Measurements from ENCODE around the gene PLPP2.

The PLPP2 gene

DNA sequence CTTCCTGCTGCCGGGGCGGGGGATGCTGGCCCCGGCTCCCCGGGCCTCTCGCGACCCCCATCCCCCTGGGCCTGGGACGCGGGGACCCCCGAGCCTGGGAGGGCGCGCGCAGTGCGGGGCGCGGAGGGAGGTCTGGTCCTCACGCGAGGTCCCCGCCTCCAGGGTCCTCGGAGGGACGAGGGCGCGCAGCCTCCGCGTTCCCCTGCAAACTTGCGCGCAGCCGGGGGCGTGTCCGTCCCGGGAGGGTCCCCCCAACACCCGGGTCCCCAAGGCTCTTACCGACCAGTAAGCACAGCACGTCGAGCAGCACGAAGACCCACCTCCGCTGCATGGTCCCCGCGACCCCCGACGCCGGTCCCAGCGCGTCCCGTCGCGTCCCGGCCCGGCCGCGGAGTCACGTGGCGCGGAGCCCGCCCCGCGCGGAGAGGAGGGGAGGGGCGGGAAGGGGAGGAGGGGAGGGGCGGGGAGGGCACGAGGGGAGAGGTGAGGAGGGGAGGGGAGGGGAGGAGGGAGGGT, at the start of gene PLPP2:
Gene PLPP2, minus strand, starts transcription at position 398 of the 516 bp plus-strand sequence. Its CDS starts 67 bp downstream, at position 331.
- in situ Hi-C loops (cut with HindIII; ENCODE audit: low pct_unique_long_range_greater_than_20kb, low sequenced_read_pairs): no loop called here
- TF ChIP-seq JUND (IDR thresholded peaks at IDR 0.05; ENCODE audit: low read depth): no peak
- peak in 1 of 2 experiments; percentile 79 for DNase-seq (ENCODE audit: low read depth in 1 of 2, low spot score in 1 of 2)

DNA sequence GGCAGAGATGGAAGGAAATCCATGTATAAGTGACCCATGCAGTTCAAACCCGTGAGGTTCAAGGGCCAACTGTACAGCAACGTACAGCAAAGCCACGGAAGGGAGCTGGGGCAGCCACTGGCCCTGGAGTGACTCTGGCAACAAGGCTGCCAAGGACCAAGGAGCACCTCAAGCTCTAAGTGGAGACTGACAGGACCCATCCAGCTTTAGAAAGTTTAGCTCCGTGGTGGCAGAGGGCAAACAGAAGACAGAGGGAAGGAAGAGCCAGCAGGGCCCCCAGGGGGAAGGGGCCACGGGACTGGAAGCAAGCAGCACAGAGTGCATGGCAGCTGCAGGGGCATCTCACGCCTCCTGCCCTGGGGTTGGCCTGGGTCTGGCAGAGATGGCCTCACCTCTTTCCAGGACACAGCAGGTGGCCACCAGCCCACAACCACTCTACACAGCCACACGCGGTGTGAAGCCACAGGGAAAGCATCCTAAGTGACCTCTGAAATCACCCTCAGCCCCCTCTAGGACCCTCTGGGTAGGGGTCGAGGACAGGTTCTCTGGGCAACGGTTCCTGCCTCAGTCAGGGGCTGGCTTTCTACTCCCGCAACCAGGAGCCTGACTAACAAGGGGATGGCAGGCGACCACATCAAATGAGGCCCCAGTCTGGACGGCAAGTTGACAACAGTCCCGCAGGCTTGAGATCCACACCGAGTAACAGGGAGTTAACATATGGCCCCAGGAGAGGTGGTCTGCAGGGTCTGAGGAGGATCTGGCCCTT, 49.6 kb upstream of the PLPP2 start:
- no peak for DNase-seq (ENCODE audit: low read depth in 1 of 2, low spot score in 1 of 2)
- TF ChIP-seq JUND (IDR thresholded peaks at IDR 0.05; ENCODE audit: low read depth): no peak
- in situ Hi-C loops (cut with HindIII; ENCODE audit: low pct_unique_long_range_greater_than_20kb, low sequenced_read_pairs): no loop called here

DNA sequence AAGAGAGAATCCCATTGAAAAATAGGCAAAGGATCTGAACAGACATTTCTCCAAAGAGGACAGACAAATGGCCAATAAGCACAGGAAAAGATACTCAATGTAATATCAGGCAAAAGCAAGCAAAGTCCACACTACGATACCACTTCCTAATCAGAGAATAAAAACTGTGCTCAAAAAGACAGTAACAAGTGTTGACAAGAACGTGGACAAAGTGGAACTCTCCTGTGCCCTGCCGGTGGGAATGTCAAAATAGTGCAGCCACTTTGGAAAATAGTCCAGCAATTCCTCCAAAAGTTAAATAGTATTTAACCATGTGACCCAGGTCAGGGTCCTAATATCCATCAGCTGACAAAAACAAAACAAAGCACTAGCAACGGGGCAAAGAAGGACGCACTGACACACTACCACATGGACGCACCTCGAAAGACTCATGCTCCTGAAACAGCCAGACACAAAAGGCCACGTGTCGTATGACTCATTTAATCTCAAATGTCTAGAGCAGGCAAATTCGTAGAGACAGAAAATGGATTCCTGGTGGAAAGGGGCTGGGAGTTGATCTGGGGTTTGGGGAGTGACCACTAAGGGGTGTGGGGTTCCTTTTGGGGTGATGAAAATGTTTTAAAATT, 48.2 kb upstream of the PLPP2 start:
- in situ Hi-C loops (cut with HindIII; ENCODE audit: low pct_unique_long_range_greater_than_20kb, low sequenced_read_pairs): no loop called here
- no peak for DNase-seq (ENCODE audit: low read depth in 1 of 2, low spot score in 1 of 2)
- TF ChIP-seq JUND (IDR thresholded peaks at IDR 0.05; ENCODE audit: low read depth): no peak

DNA sequence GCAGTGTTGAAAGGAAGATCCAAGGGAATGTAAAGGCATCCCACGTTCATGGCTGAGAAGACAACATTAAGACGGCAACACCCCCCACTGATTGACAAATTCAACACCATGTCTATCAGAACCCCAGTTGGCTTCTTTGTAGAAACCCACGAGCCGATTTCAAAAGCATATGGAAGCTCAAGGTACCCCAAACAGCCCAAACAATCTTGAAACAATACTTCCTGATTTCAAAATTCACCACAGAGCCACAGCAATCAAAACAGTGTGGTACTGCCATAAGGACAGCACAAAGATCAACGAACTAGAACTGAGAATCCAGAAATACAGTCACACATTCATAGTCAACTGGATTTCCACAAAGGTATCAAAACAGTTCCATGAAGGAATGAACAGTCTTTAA, 47.2 kb upstream of the PLPP2 start:
- TF ChIP-seq JUND (IDR thresholded peaks at IDR 0.05; ENCODE audit: low read depth): no peak
- in situ Hi-C loops (cut with HindIII; ENCODE audit: low pct_unique_long_range_greater_than_20kb, low sequenced_read_pairs): no loop called here
- DNase-seq (ENCODE audit: low read depth in 1 of 2, low spot score in 1 of 2): no peak

DNA sequence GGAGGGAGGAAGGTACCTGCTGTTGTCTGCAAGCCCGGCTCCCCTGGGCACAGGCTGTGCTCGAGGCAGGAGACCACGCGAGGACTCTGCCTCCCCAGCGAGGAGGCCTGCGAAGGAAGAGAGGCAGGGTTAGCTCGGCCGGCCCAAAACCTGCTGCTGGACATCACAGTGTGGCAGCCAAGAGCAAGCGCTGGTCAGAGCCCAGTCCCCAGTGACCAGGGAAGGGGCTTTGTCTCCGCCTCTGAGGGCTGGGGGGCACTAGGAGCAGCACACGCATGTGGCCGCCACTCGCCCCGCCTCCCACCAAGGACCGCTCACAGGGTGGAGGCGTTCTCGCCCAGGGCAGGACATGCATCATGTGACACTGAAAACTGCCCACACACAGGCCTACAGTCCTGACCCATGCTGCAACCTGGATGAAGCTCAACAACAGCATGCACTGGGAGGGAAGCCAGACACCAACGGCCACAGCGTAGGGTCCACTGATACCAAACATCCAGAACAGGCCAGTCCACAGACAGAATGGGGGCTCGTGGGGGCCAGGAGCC, 44.9 kb upstream of the PLPP2 start:
- in situ Hi-C loops (cut with HindIII; ENCODE audit: low pct_unique_long_range_greater_than_20kb, low sequenced_read_pairs): no loop called here
- no peak for TF ChIP-seq JUND (IDR thresholded peaks at IDR 0.05; ENCODE audit: low read depth)
- DNase-seq (ENCODE audit: low read depth in 1 of 2, low spot score in 1 of 2): no peak

DNA sequence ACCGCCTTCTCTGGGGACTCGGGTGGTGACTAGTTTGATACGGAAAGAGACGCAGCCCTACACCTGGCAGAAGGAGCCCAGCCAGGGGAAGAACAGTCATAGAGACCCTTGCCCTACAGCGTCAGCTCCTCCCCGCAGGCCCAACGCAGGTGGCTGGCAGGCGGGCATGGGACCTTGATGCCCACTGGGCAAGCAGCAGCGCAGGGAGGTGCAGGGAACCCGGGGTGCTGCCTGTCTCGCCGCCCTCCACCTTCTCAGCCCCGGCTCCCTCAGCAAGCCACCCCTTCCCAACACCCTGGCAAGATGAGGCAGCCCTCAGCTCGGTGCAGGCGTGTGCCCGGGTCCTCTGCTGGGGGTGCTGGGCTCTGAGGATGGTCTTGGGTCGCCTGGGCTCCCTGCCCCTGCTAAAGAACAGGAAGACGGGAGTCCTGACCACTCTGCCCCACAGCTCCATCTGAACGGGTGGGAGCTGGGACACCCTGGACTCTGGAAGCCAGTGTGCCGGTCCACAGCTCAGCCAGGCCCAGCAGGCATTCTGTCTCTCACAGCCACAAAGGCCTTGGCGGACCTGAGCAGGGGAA, 44.4 kb upstream of the PLPP2 start:
- in situ Hi-C loops (cut with HindIII; ENCODE audit: low pct_unique_long_range_greater_than_20kb, low sequenced_read_pairs): no loop called here
- no peak for TF ChIP-seq JUND (IDR thresholded peaks at IDR 0.05; ENCODE audit: low read depth)
- DNase-seq (ENCODE audit: low read depth in 1 of 2, low spot score in 1 of 2): no peak

DNA sequence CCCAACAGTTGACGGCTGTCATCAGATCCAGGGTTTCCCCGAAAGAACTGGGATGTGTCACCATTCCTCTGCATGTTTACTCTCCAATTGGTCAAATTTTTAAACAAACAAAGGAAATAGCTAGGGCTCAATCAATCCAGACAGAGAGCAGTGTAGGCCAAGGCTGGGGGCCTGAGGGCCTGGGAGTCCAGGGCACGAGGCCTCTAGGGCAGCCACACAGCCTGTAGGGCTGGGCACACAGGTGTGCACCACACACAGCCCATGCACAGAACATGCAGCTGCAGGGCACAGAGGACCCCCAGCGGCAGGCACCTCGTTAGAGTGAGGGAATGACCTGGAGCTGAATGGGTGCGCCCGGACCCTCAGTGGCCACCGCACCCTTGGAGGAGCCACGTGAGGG, 43.9 kb upstream of the PLPP2 start:
- in situ Hi-C loops (cut with HindIII; ENCODE audit: low pct_unique_long_range_greater_than_20kb, low sequenced_read_pairs): no loop called here
- no peak for TF ChIP-seq JUND (IDR thresholded peaks at IDR 0.05; ENCODE audit: low read depth)
- DNase-seq (ENCODE audit: low read depth in 1 of 2, low spot score in 1 of 2): no peak

DNA sequence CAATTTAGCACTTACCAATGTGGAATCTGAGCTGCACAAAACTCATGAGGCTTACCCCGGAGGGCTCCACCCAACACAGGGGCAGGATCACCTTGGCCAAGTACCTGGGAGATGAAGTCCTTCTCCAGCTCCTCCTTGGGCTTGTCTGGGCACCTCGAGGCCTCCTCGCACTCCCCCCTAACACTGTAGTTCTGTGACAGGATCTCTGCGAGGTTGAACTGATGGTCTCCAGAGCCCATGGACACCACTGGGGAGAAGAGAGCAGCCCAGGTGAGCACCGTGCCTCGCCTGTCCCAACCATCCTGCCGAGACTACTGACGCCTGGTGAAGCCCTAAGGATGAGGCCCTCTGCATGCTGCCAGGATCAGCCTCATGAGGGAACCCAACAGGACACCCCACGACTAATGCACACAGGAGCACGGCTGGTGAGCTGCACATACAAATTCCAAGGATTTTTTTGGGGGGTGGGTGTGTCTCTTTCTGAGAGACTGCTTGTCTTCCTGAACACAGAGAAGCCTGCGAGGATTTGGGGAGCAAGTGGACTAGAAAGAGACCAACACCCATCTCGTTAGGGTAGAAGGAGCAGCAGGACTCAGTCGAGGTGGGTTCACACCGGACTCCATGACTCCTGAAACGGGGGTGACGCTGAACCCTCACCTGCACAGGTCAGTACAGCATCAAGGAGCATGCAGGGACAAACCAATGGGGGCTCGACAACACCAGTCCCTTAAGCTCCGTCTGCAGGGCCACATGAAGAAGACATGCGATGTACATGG, 43.3 kb upstream of the PLPP2 start:
- in situ Hi-C loops (cut with HindIII; ENCODE audit: low pct_unique_long_range_greater_than_20kb, low sequenced_read_pairs): no loop called here
- no peak for TF ChIP-seq JUND (IDR thresholded peaks at IDR 0.05; ENCODE audit: low read depth)
- no peak for DNase-seq (ENCODE audit: low read depth in 1 of 2, low spot score in 1 of 2)

DNA sequence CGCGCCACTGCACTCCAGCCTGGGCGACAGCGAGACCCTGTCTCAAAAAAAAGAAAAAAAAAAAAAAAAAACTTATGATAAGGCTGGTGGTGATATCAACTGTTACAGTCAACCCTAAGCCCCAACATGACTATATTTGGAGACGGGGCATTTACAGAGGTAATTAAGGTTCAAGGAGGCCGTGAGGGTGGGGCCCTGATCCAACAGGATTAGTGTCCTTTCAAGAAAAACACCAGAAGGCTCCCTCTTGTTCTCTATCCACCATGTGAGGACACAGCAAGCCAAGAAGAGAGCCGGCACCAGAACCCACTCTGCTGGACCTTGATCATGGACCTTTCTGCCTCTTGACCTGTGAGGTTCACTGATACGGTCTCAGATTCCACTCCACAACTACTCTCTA, 39.3 kb upstream of the PLPP2 start:
- no peak for DNase-seq (ENCODE audit: low read depth in 1 of 2, low spot score in 1 of 2)
- in situ Hi-C loops (cut with HindIII; ENCODE audit: low pct_unique_long_range_greater_than_20kb, low sequenced_read_pairs): no loop called here
- TF ChIP-seq JUND (IDR thresholded peaks at IDR 0.05; ENCODE audit: low read depth): no peak

DNA sequence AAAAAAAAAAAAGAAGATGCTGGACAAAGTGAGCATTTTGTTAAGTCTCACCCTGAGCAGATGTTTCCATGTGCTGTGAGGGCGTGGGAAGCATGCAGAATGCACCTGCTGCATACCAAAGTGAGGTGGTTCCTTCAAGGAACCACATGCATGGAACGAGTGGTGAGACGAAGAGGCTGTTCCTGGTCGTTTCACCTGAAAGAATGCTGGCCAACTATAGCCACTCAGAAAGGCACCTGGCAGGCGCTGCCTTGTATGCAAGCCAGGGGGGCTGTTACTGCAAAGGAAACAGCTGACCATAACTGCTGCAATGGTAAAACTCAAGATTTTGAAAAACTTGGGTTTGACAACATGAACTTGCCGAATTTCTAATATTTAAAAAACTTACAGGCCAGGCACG, 38.7 kb upstream of the PLPP2 start:
- in situ Hi-C loops (cut with HindIII; ENCODE audit: low pct_unique_long_range_greater_than_20kb, low sequenced_read_pairs): no loop called here
- no peak for DNase-seq (ENCODE audit: low read depth in 1 of 2, low spot score in 1 of 2)
- TF ChIP-seq JUND (IDR thresholded peaks at IDR 0.05; ENCODE audit: low read depth): no peak

DNA sequence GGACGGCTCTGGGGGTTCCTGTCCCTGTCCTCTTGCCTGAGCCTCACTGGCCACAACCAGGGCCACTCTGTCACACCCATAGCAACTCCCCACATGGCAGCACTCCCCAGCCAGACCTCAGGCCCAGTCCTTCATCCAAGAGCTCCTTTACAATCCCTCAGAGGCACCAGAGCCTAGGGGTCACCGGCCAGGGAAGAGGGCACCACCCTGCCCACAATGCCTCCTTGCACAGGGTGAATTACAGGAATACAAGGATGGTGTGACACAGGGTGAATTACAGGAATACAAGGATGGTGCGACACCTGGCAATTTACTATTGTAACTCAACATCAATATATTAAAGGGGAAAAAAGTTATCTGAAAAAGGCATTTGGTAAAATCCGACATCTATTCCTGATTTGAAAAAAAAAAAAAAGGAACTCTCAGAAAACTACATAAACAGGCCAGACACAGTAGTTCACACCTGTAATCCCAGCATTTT, 36.9 kb upstream of the PLPP2 start:
- DNase-seq (ENCODE audit: low read depth in 1 of 2, low spot score in 1 of 2): no peak
- TF ChIP-seq JUND (IDR thresholded peaks at IDR 0.05; ENCODE audit: low read depth): no peak
- in situ Hi-C loops (cut with HindIII; ENCODE audit: low pct_unique_long_range_greater_than_20kb, low sequenced_read_pairs): no loop called here

Measured in T47D (cell line).